ENCODE measurements around the gene LDAF1.
"Not testable (repeated sequence)": the region's sequence is repeated elsewhere in the genome, so short reads cannot be mapped to it uniquely, and the experiment has no call there.

LDAF1 gene

GRCh38 chr16:21159281-21159951 lies 942 bp downstream of the LDAF1 start:
- in situ Hi-C loops (cut with MboI; ENCODE audit: low pct_unique_long_range_greater_than_20kb, low sequenced_read_pairs), result no loop called here
- DNase-seq, result peak; percentile 55

DNA sequence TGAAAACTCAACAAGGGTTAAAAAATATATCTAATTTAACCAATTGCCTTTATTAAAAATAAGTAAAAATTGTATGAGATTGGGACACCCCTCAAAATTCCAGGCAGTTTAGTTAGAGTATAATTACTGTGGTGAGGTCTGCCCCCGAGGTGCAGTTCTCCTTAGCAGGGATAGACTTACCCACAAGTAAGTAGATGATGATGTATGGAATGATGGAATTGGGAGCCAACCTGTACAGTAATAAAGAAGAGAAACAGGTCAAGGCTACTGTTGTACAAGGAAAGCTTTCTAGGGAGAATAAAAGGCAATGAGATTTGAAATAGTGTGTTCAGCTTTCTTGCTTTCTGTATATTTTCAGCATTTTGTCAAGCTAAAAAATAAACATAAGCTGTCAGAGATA lies 1.8 kb downstream of the LDAF1 start:
- no peak for DNase-seq
- in situ Hi-C loops (cut with MboI; ENCODE audit: low pct_unique_long_range_greater_than_20kb, low sequenced_read_pairs), result no loop called here

- in situ Hi-C loops (cut with MboI; ENCODE audit: low pct_unique_long_range_greater_than_20kb, low sequenced_read_pairs), result no loop called here
- DNase-seq, result no peak
Measured at GRCh38 chr16:21161211-21161610, 2.7 kb downstream of the LDAF1 start.

DNA sequence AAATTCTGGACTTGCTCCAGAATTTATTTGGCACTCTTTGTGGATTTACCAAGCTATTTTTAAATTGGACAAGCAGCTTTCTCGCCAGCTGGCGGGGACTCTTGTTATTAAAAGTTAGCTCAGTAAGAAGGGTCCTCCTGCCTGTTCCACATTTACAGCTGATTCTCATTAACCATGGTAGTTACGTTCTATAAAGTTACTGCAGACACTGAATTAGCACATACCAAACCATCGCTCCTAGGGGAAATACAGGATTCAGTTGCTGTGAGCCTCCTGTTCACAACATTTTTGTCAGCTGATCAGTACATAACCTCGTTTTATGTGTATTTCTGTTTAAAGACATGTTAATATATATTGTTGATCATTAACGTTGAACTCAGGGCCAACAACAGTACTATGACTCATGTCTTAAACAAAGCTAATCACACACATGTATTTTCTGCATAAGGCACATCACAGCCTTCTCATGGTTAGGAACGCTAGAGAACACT lies 4.2 kb downstream of the LDAF1 start:
- DNase-seq, result no peak
- in situ Hi-C loops (cut with MboI; ENCODE audit: low pct_unique_long_range_greater_than_20kb, low sequenced_read_pairs), result no loop called here

- in situ Hi-C loops (cut with MboI; ENCODE audit: low pct_unique_long_range_greater_than_20kb, low sequenced_read_pairs), result no loop called here
- DNase-seq, result no peak
Measured at GRCh38 chr16:21163576-21163975, 5.1 kb downstream of the LDAF1 start.

GRCh38 chr16:21164521-21165168 lies 6.2 kb downstream of the LDAF1 start:
- no peak for DNase-seq
- in situ Hi-C loops (cut with MboI; ENCODE audit: low pct_unique_long_range_greater_than_20kb, low sequenced_read_pairs), result no loop called here

- in situ Hi-C loops (cut with MboI; ENCODE audit: low pct_unique_long_range_greater_than_20kb, low sequenced_read_pairs), result no loop called here
- no peak for DNase-seq
Measured at GRCh38 chr16:21166561-21166961, 8.1 kb downstream of the LDAF1 start.

DNA sequence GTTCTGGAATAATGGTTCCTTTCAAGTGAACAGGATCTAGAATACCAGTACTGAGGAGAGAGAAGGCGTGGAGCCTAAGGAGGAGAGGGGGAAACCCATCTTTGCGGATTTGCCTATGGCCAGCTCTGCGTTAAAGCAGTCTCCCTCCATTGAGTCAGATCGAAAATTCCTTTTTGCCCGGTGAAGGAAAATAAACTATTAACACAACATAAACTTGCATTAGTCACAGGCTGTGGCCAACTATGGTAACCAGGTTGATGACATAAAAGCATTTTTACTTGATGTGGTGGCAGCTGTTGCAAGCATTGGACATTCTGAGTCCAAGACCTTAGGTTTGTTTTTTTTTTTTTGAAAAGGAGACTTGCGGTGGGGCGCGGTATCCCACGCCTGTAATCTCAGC lies 8.9 kb downstream of the LDAF1 start:
- DNase-seq, result no peak
- in situ Hi-C loops (cut with MboI; ENCODE audit: low pct_unique_long_range_greater_than_20kb, low sequenced_read_pairs), result no loop called here

DNA sequence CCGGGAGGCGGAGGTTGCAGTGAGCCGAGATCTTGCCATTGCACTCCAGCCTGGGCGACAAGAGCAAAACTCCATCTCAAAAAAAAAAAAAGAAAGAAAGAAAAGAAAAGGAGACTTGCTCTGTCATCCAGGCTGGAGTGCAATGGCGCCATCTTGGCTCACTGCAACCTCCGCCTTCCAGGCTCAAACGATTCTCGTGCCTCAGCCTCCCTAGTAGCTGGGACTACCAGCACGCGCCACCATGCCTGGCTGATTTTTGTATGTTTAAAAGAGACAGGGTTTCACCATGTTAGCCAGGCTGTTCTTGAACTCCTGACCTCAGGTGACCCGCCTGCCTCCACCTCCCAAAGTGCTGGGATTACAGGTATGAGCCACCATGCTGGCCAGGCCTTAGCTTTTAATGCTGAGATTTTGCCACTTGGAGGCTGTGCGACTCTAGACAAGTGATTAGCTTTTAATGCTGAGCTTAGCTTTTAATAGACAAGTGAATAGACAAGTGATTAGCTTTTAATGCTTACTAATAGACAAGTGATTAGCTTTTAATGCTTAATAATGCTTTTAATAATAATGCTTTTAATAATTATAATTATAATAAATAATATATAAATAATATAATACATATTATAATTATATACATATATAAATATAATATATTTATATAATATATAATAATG lies 9.6 kb downstream of the LDAF1 start:
- DNase-seq, result peak; percentile 43
- in situ Hi-C loops (cut with MboI; ENCODE audit: low pct_unique_long_range_greater_than_20kb, low sequenced_read_pairs), result no loop called here

DNA sequence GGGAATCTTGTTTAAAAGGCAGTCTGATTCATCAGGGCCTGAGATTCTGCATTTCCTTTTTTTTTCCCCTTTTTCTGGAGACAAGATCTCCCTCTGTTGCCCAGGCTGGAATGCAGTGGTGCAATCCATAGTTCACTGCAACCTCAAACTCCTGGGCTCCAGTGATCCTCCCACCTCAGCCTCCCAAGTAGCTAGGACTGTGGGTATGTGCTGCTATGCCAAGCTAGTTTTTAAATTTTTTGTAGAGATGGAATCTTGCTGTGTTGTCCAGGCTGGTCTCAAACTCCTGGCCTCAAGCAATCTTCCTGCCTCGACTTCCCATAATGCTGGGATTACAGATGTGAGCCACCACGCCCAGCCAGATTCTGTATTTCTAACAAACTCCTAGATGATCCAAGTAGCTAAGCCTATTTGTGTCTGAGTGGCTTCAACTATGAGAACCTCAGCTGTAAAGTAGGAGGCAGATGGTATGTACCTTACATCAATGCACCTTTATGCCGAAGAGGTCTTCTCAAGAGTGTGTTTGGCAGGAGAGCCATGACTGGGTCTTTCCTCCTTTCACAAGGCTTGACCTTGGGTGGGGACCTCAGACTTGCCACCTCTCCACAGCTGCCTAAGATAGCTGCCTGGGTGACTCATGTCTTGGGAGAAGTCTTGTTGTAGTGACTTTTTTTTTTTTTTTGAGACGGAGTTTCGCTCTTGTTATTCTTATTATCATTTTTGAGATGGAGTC lies 10.9 kb downstream of the LDAF1 start:
- in situ Hi-C loops (cut with MboI; ENCODE audit: low pct_unique_long_range_greater_than_20kb, low sequenced_read_pairs), result no loop called here
- peak; percentile 29 for DNase-seq

- in situ Hi-C loops (cut with MboI; ENCODE audit: low pct_unique_long_range_greater_than_20kb, low sequenced_read_pairs); DNase-seq: not testable (repeated sequence)
Measured at GRCh38 chr16:21170116-21170515, 11.6 kb downstream of the LDAF1 start.

DNA sequence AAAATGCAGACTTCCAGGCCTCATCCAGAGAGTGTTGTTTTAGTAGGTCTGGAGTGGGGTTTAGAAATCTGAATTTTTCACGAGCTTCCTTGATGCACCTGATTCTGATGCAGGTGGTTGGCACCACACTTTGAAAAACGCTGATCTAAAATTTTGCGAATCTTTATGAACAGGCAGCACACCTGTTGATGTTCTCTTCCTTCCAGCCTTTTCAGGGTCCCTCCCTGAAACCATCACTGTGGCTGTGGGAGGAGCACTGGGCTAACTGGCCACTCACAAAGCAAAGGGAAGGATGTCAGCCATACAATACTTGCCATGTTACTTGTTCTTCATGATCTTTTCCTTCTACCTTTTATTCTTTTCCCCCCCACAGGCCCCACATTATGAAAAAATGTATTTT lies 14.2 kb downstream of the LDAF1 start:
- in situ Hi-C loops (cut with MboI; ENCODE audit: low pct_unique_long_range_greater_than_20kb, low sequenced_read_pairs), result no loop called here
- DNase-seq, result no peak

- no peak for DNase-seq
- in situ Hi-C loops (cut with MboI; ENCODE audit: low pct_unique_long_range_greater_than_20kb, low sequenced_read_pairs), result loop anchor here (25.0 kb wide), 1 partner anchor 412 kb away; the partner anchor contains the start of gene METTL9
Measured at GRCh38 chr16:21175397-21175796, 16.9 kb downstream of the LDAF1 start.

GRCh38 chr16:21179126-21179982 lies 20.9 kb downstream of the LDAF1 start:
- no peak for DNase-seq
- in situ Hi-C loops (cut with MboI; ENCODE audit: low pct_unique_long_range_greater_than_20kb, low sequenced_read_pairs), result loop anchor here (25.0 kb wide), 1 partner anchor 408 kb away; the partner anchor contains the start of gene METTL9

- in situ Hi-C loops (cut with MboI; ENCODE audit: low pct_unique_long_range_greater_than_20kb, low sequenced_read_pairs), result loop anchor here (25.0 kb wide), 1 partner anchor 407 kb away; the partner anchor contains the start of gene METTL9
- no peak for DNase-seq
Measured at GRCh38 chr16:21179983-21180365, 21.5 kb downstream of the LDAF1 start.

- in situ Hi-C loops (cut with MboI; ENCODE audit: low pct_unique_long_range_greater_than_20kb, low sequenced_read_pairs), result loop anchor here (25.0 kb wide), 1 partner anchor 403 kb away; the partner anchor contains the start of gene METTL9
Measured at GRCh38 chr16:21183995-21184394, 25.5 kb downstream of the LDAF1 start.

GRCh38 chr16:21184834-21185233 lies 26.4 kb downstream of the LDAF1 start:
- DNase-seq, result peak; percentile 37
- in situ Hi-C loops (cut with MboI; ENCODE audit: low pct_unique_long_range_greater_than_20kb, low sequenced_read_pairs), result loop anchor here (25.0 kb wide), 1 partner anchor 402 kb away; the partner anchor contains the start of gene METTL9

More at GRCh38 chr16:21183995-21184394, 25.5 kb downstream of the LDAF1 start:
- no peak for DNase-seq

- in situ Hi-C loops (cut with MboI; ENCODE audit: low pct_unique_long_range_greater_than_20kb, low sequenced_read_pairs), result loop anchor here (25.0 kb wide), 1 partner anchor 402 kb away; the partner anchor contains the start of gene METTL9
- DNase-seq, result no peak
Measured at GRCh38 chr16:21185659-21186325, 27.3 kb downstream of the LDAF1 start.
